GM19099 (cell line): Measurements from ENCODE around the gene KCNJ12.

Experiments used
- POLR2A ChIP-seq: IDR thresholded peaks from 3 replicates; pipeline ENCODE4 v1.6.1; 2011; ENCODE audit warnings: low read depth; ENCODE audit not compliant: insufficient read length; ENCODE audit errors: extremely low read depth

KCNJ12 gene

DNA sequence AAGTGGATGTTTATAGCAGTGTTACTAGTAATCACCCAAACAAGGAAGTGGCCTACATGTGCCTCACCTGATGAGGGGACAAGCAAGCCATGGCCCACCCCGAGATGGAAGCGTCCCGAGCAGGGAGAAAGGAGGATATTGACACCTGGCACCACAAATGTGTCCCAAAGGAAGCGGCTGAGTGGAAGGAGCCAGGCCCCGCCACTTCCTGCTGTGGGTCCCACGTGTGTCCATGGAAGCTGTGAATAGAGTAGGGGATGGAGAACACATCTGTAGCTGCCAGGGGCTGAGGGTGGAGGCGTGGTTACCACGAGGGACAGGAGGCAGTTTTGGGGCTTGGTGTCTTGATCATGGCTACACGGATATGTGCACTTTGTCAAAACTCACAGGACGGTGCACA, 49.2 kb downstream of the KCNJ12 start:
- TF ChIP-seq POLR2A, result no peak

DNA sequence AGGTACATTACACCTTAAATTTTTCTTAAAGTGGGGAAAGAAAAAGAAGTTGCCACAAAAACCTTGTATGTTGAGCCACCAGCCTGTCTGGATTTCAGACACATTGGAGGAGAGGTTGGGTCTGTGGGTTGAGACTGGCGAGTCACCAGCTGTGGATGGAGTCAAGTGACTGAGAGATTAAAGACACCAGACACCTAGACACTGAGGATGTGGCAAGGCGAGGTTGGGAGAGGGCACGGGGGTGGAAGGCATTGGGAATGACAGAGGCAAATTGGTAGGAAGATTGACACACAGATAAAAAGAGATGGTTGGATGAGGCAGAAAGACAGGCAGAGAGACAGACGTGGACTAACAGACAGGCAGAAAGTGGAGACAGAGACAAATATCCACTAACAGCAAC, 49.6 kb downstream of the KCNJ12 start:
- no peak for TF ChIP-seq POLR2A

DNA sequence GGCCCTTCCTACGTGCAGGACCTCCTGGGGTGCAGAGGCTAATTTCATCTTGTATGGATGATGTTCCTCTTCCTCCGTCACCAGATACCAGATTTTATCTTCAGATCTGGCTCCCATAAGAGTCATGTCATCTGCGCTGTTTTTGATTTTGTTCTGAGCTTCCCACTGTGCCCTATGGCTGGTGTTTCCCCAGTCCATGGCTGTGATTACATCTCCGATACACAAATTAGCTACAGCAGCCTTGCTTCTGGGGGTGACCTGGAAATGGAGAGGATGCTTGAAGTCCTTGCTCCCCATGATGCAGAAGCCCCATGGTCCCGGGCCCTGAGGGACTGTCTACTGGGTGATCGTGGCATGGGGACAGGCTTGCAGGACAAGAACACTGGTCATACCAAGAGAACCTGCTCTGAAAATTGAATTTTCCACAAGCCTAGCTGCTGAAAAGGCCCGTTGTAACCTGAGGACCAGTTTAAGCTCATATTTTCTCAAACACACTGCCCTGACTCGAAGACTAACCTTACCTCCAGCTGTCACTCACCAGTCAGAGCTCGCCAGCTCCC, 69.0 kb downstream of the KCNJ12 start:
- TF ChIP-seq POLR2A, result no peak

DNA sequence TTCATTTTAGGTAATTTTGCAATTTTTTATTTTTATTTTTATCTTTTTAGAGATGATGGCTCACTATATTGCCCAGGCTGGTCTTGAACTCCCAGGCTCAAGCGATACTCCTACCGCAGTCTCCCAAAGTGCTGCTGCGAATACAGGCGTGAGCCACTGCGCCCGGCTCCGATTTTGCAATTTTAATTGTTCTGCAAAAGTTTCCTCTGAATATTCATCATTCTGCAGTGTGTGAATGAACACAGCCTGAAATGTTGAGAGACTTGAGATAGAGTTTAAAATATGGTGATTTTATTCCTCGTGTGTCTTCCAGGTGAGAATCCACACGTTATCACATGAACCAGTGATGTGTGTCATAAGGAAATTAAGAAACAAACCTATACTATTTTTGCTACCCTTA, 75.8 kb downstream of the KCNJ12 start:
- no peak for TF ChIP-seq POLR2A

DNA sequence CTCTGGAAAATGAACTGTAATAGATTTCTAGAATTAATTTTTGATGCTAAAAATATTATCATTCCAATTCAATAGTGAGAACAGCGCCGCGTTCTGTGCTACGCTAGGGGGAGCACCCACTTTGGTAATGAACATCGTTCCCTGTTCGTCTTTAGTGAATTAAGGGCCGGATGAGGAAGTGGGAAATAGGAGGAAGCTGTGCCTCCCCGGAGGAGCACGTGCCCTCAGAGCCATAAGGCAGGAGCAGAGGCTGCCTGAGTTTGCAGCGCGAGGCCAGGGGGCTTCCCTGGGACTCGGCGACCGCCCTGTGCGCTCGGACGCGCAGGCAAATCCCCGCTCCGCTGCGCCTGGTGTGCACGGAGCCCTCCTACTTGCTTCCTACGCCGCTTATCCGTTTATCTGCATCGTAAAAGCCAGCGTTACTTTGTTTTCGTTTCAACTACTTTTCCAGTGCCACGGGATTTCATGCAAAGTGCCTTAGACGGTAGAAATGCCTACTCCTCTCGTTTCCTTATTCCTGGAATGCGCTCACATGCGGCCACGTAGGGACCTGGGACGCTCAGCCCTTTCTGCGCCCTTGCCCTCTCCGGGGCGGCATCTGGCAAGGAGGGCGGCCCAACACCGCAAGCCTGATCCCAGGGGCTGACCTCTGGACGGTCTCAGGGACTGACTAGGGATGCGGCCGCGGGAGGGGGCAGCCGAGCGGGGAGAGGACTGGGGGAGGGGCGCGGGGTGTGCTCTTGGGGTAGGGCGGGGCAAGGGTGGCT, 76.4 kb downstream of the KCNJ12 start:
- TF ChIP-seq POLR2A, result no peak

DNA sequence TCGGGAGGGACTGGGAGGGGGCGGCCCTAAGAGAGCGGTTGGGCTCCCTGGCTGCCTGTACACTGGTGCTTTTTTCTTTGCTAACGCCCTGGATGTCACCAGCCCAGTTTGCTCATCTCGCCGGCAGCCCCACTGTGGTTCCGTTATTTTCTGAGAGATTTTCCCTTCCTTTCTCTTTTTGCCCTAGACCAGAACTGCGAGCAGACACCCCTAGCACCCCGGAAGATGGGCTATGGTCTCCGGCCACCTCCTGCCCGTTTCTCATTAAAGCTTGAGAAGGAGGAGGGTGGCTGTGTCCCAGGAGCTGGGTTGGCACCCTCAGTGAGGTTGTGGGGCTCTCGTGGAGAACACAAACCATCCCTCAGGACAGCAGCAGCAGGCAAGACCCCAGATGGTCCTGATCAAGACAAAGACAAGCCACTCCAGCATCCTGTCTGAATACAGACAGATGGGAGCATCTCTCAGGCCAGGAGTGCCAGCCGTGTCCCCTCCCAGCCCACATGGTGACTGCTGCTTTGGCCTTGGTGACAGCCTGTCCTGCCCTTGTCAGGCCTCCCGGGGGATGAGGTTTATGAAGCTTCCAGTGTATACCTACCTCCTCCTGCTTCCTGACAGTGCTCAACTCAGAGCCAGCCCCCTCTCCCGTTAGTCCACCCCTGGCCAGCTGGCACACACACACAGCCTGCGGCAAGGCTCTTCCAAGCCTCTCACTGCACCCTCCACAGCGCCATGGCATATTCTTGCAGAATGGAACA, 77.2 kb downstream of the KCNJ12 start:
- no peak for TF ChIP-seq POLR2A

DNA sequence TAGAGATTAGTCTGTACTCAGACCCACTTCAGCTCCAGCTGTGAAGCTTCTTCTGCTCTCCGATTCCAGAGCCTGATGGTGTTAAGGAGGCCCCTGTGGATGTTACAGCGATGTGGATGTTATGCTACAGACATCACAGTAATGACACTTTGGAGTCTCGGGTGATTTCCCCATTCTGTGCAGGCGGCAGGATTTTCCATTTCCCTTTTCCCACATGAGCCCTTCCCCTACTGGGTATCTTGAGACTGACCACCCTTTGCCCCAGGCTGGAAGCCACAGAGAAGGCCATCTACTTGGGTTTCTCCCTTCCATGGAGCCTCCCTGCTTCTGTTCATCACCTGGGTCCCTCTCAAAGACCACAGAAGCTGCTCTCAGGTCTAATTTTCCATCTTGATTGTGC, 78.3 kb downstream of the KCNJ12 start:
- no peak for TF ChIP-seq POLR2A

DNA sequence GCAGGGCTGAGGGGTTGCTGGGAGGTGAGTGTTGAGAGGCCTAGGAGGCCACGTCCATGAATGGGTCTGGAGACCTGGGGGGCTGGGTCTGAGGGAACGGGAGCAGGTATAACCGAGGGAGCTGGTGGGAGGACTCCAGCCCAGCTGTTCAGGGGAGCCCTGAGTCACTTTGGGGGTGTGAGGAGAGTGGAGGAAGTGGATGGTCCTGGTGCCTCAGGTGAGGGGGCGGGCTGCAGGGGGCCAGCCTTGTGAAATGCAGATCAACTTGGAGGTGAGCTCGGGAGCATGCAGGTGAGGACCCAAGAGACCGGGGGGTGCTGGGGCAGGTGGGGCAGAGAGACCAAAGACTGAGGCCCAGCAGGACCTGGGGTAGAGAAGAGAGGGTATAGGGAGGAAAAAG, 79.6 kb downstream of the KCNJ12 start:
- no peak for TF ChIP-seq POLR2A

DNA sequence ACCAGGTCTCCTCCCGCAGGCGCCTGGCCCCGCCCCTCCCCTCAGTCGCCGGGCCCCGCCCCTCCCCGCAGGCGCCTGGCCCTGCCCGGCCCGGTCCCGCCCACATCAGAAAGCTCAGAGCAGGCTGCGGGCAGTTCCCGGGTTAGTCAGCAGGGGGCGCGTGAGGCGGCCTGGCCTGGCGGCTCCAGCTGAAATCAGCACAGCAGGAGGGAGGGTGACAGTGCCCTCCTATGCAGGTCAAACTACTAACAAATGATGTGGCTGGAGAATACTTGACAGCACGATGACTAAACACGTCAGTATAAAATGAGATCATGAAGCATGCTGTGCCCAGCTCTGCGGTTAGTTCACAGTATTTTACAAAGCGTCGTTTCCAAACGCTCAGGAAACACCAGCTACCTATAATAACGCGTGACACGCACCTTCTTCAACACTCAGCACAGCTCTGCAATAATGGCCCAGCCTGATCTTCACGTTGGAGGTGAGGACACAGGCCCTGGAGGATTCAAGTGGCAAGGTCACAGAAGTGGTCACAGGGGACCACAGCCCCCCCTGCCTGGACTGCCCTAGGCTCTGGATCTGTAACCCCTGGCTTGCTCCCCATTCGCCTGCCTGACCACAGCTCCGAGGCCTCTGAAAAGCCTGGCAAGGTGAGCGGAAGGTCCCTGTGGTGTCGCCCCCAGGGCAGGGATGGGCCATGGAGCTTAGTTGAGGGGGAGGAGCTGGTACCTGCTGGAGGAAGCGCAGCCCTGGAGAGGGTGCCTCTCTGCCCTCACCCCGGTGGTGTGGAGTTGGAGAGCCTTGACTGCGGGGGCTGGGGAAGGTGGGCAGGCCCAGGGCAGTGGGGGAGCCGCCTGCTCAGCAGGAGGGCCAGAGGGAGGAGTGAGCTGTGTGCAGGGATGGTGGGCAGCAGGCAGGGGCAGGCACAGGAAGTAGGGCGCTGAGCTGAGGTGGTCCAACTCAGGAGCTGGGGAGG, 81.2 kb downstream of the KCNJ12 start:
- no peak for TF ChIP-seq POLR2A

DNA sequence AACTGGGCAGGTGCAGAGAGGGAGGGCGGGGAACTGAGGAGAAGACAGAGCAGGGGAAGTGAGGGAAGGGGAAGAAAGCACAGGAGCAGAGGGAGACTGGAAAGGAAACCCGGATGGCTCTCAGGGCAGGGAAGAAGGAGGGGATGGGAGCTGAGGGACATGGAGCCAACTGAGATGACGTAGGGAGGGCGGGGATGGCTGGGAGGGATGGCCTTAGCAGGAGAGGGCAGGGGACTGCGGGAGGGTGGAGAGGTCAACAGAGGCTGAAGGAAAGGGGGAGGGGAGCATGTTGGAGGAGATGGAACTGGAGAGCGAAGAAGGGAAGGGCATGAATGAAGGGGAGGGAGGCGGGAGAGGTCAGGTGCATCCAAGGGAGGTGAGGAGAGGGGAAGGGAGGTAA, 81.9 kb downstream of the KCNJ12 start:
- no peak for TF ChIP-seq POLR2A

DNA sequence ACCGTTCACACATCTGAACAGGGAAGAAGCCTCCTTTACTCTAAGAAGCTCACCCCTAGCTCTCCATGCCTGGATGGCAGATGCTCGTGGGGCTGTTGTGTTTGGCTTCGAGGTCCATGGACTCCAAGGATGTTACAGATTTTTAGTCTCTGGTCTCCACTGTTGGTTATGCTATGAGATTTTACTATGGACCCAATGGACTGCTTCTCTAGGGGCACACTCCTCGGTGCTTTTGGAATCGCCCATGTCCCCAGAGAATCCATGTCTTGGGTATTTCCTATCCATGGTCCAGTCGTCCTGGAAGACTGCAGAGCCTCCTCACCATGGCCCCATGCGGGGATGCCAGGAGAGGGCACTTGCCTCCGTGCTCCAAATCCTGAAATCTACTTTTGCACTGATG, 83.4 kb downstream of the KCNJ12 start:
- no peak for TF ChIP-seq POLR2A

DNA sequence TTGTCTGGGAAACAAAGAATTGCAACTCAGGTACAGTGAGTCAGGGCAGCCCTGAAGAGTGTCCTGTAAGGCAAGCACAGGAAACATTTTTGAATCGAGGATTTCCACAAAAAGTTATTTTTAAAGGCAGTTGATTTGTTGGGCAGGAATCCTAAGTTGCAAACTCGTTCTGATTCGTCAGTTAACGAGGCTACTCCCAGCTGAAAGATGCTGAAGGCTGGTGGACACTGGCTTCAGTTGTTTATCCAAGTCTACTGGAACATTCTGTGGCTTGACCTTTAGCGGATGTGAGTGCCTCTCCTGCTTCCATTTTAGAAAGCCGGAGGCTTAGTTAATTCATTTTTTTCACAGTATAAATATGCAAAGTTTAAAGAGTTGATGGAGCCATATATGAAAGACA, 84.2 kb downstream of the KCNJ12 start:
- no peak for TF ChIP-seq POLR2A

DNA sequence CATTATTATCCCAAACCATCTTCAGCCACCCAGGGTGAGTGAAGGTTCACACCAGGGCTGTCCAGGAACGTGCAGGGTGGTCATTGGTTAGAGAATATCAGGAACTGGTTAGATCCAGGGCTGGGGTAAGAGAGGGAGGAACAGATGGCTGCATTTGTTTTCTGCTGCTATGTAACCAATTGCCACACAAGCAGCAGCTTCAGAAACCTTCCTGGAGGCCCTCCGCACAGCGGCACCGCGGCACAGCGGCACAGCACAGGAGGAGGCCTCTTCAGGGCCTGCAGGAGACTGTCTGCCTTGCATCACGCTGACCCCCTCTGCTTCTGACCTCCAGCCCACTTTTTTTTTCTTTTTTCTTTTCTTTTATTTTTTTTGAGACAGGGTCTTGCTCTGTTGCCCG, 86.1 kb downstream of the KCNJ12 start:
- TF ChIP-seq POLR2A, result no peak

DNA sequence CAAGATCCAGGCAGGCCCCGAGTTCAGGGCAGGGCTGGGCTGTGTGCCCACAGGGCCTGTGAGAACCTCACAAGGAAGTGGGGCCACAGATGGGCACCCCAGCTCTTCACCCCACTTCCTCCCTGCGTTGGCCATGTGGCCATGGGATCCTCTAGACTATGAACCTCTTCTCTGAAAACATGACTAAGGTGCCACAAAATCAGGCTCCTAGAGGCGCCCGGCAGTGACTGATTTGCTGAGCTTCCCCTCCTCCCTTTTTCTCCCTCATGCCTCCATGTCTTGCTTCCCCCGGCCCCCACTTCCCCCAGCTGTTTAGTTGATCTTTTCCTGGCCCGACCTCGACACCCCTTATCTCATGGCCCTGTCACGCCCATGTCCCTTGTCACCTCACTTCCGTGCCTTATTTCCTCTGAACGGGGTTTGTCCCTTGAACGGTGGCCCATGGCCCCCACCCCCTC, 87.1 kb downstream of the KCNJ12 start:
- no peak for TF ChIP-seq POLR2A
